Neural cell (in vitro differentiated cells): ENCODE measurements around the gene SYK.

Experiments used
- CTCF ChIP-seq: fragments of 450-650 bp; IDR thresholded peaks from 2 replicates; pipeline ENCODE4 v1.5.1; 2014; ENCODE audit warnings: antibody characterized with exemption, mild to moderate bottlenecking, moderate library complexity; ENCODE audit not compliant: poor library complexity, severe bottlenecking
- EZH2 ChIP-seq: fragments of 200-600, 300-800 bp; shearing (Covaris generic), sonication (generic); IDR thresholded peaks from 2 replicates; pipeline ENCODE4 v1.6.1; 2014; ENCODE audit warnings: antibody characterized with exemption, low read length, borderline replicate concordance, mild to moderate bottlenecking; ENCODE audit not compliant: insufficient read depth, poor library complexity, severe bottlenecking

DNA sequence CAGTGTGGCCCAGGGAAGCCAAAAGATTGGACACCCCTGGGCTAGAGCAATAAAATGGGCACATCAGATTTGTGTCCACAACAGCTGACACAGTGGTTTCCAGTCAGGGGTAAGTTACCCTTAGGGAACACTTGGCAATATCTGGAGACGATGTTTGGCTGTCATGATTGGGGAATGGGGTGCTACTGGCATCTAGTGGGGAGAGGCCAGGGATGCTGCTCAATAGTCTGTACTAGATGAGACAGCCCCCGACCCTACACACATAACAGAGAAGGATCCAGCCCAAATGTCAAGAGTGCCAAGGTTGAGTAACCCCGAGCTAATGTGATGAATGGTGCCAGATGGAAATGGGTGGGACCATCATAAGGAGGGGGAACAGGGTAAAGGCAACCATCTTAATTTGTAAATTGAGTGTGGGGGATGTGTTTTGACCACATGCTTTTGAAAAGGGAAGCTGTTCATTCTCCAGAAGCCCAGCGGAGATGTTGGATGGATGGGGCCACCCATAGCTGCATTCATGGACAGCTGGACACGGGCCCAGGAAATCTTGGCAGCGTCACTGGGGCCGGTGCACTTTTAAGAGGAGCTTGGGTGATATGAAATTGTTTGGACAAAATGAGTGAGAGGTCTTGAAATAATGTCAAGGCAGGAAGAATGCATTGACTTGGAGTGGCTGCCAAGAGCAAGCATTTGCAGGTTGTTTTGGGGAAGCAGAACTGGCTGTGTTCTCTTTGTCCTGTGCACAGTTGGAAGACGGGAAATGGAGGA lies 33.4 kb downstream of the SYK start:
- TF ChIP-seq CTCF (no peak), EZH2 (no peak)
